Activated T-helper 1 cell treated with anti-CD3 and anti-CD28 coated beads, Interleukin-12 subunit alpha, Interleukin-12 subunit beta, Interleukin-2, Interleukin-4 antibody, amounts not matched to agents 30 ng/mL and 10 ng/mL and 1 ng/mL, durations not matched to agents 14 hours and 24 hours and 36 hours (primary cell): Measurements from ENCODE around the gene RPS25. TPM values are rescaled to one million over a fixed set of nuclear protein-coding genes. Genes with fewer than 3 reads are reported as not detected.
"Not testable (repeated sequence)": the region's sequence is repeated elsewhere in the genome, so short reads cannot be mapped to it uniquely, and the experiment has no call there.

Experiments
- DNase-seq: peaks from one replicate; pipeline ENCODE4 v3.0.0; 2021; ENCODE audit warnings: low spot score
- H3K27ac Mint-ChIP-seq: one replicate; pipeline ENCODE4 v1.8.0; 2021; ENCODE audit warnings: mild to moderate bottlenecking, mixed read lengths
- H3K27me3 Mint-ChIP-seq: one replicate; pipeline ENCODE4 v1.8.0; 2022; ENCODE audit warnings: mild to moderate bottlenecking, moderate library complexity, mixed read lengths; ENCODE audit not compliant: insufficient read depth
- H3K36me3 Mint-ChIP-seq: one replicate; pipeline ENCODE4 v1.8.0; 2021; ENCODE audit warnings: low read depth, mixed read lengths
- H3K4me1 Mint-ChIP-seq: one replicate; pipeline ENCODE4 v1.8.0; 2021; ENCODE audit warnings: low read depth, mixed read lengths
- H3K4me3 Mint-ChIP-seq: one replicate; pipeline ENCODE4 v1.8.0; 2021; ENCODE audit warnings: mild to moderate bottlenecking, moderate library complexity, mixed read lengths
- H3K9me3 Mint-ChIP-seq: one replicate; pipeline ENCODE4 v1.8.0; 2021; ENCODE audit warnings: mixed read lengths
- intact Hi-C: fragments of 100-400 bp; cut with micrococcal nuclease; formaldehyde crosslinking; loops from one replicate; pipeline ENCODE4 v1.15.1; 2024
- total RNA-seq: library from RNA; stranded (reverse); gene quantifications from 2 replicates; pipeline ENCODE4 v1.2.3, GENCODE V29; 2022

The RPS25 gene
- total RNA-seq, 1 donor from 2014 or later, result 1,455 TPM

- Mint-ChIP-seq H3K9me3 (no peaks in the 10 kb centered on the region), H3K4me1 (peaks cover 36% of the 10 kb centered on the region), H3K36me3 (peaks cover 35% of the 10 kb centered on the region), H3K27me3 (no peaks in the 10 kb centered on the region), H3K27ac (peak overlapping the region; percentile 7), H3K4me3 (no peak overlapping the region)
- no peak for DNase-seq
- intact Hi-C loops, result no loop called here
Observed at GRCh38 chr11:119023741-119024140, 5.6 kb upstream of the RPS25 start.

DNA sequence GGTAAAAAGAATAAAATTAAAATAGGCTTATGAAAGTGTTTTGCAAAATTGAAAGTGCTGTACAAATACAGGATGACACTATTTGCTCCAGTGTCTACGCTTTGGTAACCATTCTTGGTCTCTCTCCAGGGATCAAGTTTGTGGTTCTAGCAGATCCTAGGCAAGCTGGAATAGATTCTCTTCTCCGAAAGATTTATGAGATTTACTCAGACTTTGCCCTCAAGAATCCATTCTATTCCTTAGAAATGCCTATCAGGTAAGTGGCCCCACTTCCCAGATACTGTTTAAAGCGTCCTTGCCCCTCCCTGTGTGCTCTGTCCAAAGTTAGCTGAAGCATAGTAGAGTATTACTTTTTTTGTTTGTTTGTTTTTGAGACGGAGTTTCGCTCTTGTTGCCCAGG, 3.5 kb upstream of the RPS25 start:
- Mint-ChIP-seq H3K27me3 (no peaks in the 10 kb centered on the region), H3K4me1 (peaks cover 37% of the 10 kb centered on the region), H3K27ac (peak overlapping the region; percentile 48), H3K36me3 (peaks cover 56% of the 10 kb centered on the region), H3K4me3 (peak overlapping the region; percentile 66), H3K9me3 (no peaks in the 10 kb centered on the region)
- DNase-seq, result no peak
- intact Hi-C loops, result no loop called here

DNA sequence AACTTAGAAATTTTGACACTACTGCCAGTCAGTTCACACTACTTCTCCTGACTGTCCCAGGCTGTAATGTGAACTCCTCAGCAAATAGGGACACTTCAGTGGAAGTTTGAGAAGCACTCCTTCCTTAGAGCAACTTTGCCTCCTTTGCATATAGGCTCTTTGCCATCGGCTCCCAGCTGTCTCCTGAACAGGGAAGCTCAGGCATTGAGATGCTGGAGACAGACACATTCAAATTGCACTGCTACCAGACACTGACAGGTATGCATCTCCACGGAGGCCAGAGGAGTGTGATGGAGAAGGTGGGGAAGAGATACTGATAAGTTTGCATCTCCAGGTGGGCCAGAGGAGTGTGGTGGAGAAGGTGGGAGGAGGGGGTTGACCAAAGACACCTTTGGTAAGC, 1.9 kb upstream of the RPS25 start:
- intact Hi-C loops, result loop anchor here (2.0 to 5.0 kb wide), 2 partner anchors 91 to 187 kb away; partner anchors contain the start of gene CBL
- Mint-ChIP-seq H3K4me1 (peaks cover 53% of the 10 kb centered on the region), H3K27ac (peak overlapping the region; percentile 100), H3K9me3 (no peaks in the 10 kb centered on the region), H3K36me3 (peaks cover 58% of the 10 kb centered on the region), H3K27me3 (no peaks in the 10 kb centered on the region), H3K4me3 (peak overlapping the region; percentile 99)
- no peak for DNase-seq

DNA sequence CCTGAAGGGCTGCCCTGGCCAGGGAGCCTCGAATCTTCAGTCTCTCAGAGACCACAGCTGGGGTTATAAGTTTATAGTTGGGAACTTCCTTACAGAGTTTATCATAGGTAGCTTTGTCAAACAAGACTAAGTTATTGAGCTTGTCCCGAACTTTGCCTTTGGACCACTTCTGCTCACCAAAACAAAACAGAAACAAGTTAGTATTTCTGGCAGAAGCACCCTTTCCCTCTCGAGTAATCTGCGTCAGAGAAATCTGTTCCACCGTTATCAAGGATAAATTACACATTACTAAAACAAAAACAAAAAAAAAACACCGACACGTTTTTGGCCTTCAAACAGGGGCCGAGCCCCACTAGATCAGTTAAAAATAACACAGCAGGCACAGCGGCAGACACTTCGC, 766 bp downstream of the RPS25 start:
- Mint-ChIP-seq H3K4me3 (peak overlapping the region; percentile 99), H3K4me1 (peaks cover 41% of the 10 kb centered on the region), H3K27ac (peak overlapping the region; percentile 100), H3K36me3 (peaks cover 62% of the 10 kb centered on the region)
- not testable (repeated sequence) for H3K9me3 Mint-ChIP-seq, H3K27me3 Mint-ChIP-seq, DNase-seq
- intact Hi-C loops, result loop anchor here (5.0 kb wide), 1 partner anchor 190 kb away; the partner anchor contains the start of gene CBL

DNA sequence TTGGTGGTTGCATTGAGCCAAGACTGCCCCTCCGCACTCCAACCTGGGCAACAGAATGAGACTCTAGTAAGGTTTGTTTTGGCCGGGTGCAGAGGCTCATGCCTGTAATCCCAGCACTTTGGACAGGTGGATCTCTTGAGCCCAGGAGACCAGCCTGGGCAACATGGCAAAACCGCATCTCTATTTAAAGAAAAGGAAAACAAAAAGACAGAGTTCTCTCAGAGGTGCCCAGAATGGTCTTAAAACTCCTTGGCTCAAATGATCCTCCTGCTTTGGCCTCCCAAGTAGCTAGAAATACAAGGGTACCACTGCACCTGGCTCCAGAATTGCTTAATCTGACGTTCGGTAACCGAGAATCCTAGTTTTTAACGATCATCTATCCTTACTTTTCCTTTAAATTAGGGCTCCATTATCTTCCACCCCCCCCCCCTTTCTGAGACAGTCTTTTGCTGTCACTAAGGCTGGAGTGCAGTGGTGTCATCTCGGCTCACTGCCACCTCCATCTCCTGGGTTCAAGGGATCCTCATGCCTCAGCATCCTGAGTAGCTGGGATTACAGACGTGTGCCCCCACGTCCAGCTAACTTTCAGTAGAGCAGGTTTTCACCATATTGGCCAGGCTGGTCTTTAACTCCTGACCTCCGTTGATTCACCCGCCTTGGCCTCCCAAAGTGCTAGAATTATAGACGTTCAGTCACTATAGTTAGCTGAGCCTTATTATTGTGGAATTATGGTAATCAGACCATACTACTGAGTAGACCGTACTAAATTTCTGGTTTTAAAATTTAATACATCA, 1.7 kb downstream of the RPS25 start:
- Mint-ChIP-seq H3K27ac (no peak overlapping the region), H3K9me3 (no peaks in the 10 kb centered on the region), H3K27me3 (no peaks in the 10 kb centered on the region), H3K4me1 (peaks cover 37% of the 10 kb centered on the region), H3K36me3 (peaks cover 62% of the 10 kb centered on the region), H3K4me3 (peak overlapping the region; percentile 99)
- DNase-seq, result no peak
- intact Hi-C loops, result loop anchor here (5.0 kb wide), 1 partner anchor 191 kb away; the partner anchor contains the start of gene CBL

DNA sequence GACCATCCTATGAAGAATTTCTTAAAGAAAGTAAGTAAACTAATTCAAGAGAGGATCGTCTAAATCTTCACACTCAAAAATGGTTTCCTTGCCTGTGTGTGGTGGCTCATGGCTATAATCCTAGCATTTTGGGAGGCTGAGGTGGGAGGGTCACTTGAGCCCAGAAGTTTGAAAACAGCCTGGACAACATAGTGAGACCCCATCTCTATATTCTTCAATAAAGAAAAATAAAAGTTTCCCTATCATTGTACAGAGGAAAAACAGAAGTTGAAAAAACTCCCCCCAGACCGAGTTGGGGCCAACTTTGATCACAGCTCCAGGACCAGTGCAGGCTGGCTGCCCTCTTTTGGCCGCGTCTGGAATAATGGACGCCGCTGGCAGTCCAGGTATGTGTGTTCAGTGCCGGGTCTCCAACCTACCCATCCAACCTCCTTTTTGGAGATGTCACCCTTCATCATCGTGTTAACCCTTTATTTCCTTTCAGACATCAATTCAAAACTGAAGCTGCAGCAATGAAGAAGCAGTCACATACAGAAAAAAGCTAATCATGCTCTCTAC, 3.0 kb downstream of the RPS25 start:
- Mint-ChIP-seq H3K27me3 (no peaks in the 10 kb centered on the region), H3K27ac (peak overlapping the region; percentile 9), H3K9me3 (no peaks in the 10 kb centered on the region), H3K36me3 (peaks cover 66% of the 10 kb centered on the region), H3K4me3 (peak overlapping the region; percentile 27), H3K4me1 (peaks cover 31% of the 10 kb centered on the region)
- no peak for DNase-seq
- intact Hi-C loops, result loop anchor here (5.0 kb wide), 1 partner anchor 192 kb away; the partner anchor contains the start of gene CBL

DNA sequence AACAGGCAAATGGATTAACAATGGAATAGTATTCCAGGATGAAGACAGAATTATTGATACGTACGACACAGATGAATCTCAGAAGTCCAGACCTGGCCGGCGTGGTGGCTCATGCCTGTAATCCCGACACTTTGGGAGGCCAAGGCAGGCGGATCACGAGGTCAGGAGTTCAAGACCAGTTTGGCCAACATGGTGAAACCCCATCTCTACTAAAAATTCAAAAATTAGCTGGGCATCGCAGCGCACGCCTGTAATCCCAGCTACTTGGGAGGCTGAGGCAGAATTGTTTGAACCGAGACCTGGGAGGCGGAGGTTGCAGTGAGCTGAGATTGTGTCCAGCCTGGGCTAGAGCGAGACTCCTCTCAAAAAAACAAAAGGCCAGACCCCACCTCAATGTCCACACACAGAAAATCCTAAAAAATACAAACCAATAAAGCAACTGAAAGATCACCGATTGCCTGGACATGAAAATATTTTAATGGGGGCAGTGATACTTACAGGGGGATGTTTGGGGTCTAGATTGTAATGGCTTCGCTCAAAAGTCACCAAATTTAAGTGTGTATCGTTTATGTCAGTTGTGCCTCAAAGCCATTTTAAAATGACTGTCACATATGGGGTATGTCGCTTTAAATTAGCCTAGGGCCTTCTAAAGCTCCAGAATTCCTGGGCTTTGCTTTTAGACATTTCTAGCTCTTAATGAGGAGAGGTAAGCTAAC, 3.8 kb downstream of the RPS25 start:
- no peaks in the 10 kb centered on the region for H3K9me3 Mint-ChIP-seq
- no peak for DNase-seq
- intact Hi-C loops, result no loop called here
- no peaks in the 10 kb centered on the region for H3K27me3 Mint-ChIP-seq
- H3K4me1 Mint-ChIP-seq, result peaks cover 25% of the 10 kb centered on the region
- peak overlapping the region; percentile 22 for H3K4me3 Mint-ChIP-seq
- no peak overlapping the region for H3K27ac Mint-ChIP-seq
- H3K36me3 Mint-ChIP-seq, result peaks cover 63% of the 10 kb centered on the region

DNA sequence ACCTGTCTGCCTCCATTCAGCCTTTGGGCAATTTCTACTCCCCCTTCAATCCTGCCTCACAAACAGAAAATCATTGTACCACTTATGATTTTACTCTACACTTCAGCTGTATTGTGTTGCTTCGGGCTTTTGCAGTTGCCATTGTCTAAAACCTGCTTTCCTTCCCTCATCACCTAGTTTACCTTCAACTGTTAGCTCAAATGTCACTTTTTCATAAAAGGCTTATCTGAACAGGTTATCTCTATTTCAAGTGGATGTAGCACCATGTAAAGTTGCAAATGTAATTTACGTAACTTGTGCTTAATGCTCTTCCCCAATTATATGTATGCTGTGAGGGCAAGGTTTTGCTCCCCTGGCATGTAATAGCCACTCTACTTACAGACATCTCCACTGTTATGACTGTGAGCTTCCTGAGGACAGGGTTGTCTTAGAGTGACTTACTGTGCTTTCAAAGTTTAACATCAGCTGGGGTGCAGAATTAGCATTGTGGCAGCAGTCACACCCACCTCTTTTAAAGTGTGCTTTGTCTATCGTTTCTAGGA, 5.4 kb downstream of the RPS25 start:
- Mint-ChIP-seq H3K4me1 (peaks cover 25% of the 10 kb centered on the region), H3K9me3 (no peaks in the 10 kb centered on the region), H3K27ac (peak overlapping the region; percentile 37), H3K4me3 (no peak overlapping the region), H3K36me3 (peaks cover 57% of the 10 kb centered on the region), H3K27me3 (no peaks in the 10 kb centered on the region)
- intact Hi-C loops, result no loop called here
- DNase-seq, result no peak

DNA sequence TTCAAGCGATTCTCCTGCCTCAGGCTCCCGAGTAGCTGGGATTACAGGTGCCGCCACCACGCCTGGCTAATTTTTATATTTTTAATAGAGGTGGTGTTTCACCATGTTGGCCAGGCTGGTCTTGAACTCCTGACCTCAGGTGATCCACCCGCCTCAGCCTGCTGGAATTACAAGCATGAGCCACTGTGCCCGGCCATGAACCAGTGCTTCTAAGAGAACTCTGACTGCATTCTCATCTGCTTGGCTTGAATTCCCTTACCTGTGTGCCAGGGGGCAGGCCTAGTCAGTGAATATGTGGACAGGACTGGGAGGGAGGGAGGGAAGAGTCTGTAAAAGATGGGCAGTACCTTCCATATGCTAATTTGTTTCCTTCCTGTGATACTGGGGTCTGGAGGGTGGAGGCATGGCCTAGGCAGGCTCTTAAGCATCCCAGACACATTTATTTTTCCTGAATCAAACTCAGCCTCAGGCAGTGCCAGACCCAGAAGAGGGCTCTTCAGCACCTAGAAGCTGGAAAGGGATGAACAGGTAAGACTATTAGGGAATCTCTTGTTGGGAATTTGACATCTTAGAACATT, 6.6 kb downstream of the RPS25 start:
- Mint-ChIP-seq H3K36me3 (peaks cover 54% of the 10 kb centered on the region), H3K4me3 (no peak overlapping the region), H3K27me3 (no peaks in the 10 kb centered on the region), H3K27ac (no peak overlapping the region), H3K4me1 (peaks cover 25% of the 10 kb centered on the region), H3K9me3 (no peaks in the 10 kb centered on the region)
- DNase-seq, result no peak
- intact Hi-C loops, result no loop called here

DNA sequence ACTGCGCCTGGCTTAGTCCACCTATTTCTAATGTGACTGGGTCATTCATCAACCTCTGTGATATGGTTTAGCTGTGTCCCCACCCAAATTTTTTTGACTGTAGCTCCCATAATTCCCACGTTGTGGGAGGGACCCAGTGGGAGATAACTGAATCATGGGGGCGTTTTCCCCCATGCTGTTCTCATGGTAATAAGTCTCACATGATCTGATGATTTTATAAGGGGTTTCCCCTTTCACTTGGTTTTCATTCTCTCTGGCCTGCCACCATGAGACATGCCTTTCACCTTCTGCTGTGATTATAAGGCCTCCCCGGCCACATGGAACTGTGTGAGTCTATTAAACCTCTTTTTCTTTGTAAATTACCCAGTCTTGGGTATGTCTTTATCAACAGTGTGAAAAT, 11.5 kb downstream of the RPS25 start:
- intact Hi-C loops, result no loop called here
- Mint-ChIP-seq H3K4me3 (no peak overlapping the region), H3K9me3 (no peaks in the 10 kb centered on the region), H3K4me1 (peaks cover 5% of the 10 kb centered on the region), H3K36me3 (peaks cover 32% of the 10 kb centered on the region), H3K27ac (no peak overlapping the region), H3K27me3 (no peaks in the 10 kb centered on the region)
- no peak for DNase-seq

GRCh38 chr11:119000906-119001305, 17.2 kb downstream of the RPS25 start:
- H3K4me1 Mint-ChIP-seq, result peaks cover 26% of the 10 kb centered on the region
- H3K27me3 Mint-ChIP-seq, result no peaks in the 10 kb centered on the region
- no peak for DNase-seq
- H3K27ac Mint-ChIP-seq, result no peak overlapping the region
- H3K9me3 Mint-ChIP-seq, result no peaks in the 10 kb centered on the region
- H3K36me3 Mint-ChIP-seq, result peaks cover 22% of the 10 kb centered on the region
- peak overlapping the region; percentile 8 for H3K4me3 Mint-ChIP-seq
- intact Hi-C loops, result no loop called here

DNA sequence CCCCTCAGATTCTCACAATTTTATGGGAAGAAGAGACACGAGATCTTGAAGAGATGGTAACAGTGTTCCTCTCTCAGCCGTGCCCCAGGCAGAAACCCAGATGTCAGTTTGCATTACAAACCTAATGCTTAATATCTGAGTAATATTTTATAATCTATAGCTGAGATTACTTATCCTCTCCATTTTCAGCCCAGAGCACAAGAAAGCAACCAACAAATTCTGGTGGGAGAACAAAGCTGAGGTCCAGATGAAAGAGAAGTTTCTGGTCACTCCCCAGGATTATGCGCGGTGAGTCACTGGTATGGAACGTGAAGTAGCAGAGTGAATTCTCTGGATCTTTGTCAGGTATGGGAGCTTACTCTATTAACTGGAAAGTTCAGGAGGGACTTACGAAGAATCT, 19.3 kb downstream of the RPS25 start:
- Mint-ChIP-seq H3K4me1 (peaks cover 27% of the 10 kb centered on the region), H3K27ac (peak overlapping the region; percentile 97), H3K36me3 (peaks cover 16% of the 10 kb centered on the region), H3K9me3 (no peaks in the 10 kb centered on the region), H3K27me3 (no peaks in the 10 kb centered on the region), H3K4me3 (peak overlapping the region; percentile 96)
- intact Hi-C loops, result loop anchor here (1.0 to 5.0 kb wide), 8 partner anchors 19 to 433 kb away; partner anchors contain the start of genes C2CD2L, CBL, RPS25 and SLC37A4
- DNase-seq, result no peak
